ACC112 (cell line): ENCODE data around the gene TNFRSF21.

Experiments
- H2AFZ ChIP-seq: fragments of 200-600 bp; sonication (generic); one replicate; pipeline ENCODE4 v1.6.0; 2017; ENCODE audit warnings: antibody characterized with exemption, low read length; ENCODE audit not compliant: unreplicated experiment
- H3K27ac ChIP-seq: fragments of 200-600 bp; sonication (generic); 2 replicates; pipeline ENCODE4 v1.5.1; 2014; ENCODE audit warnings: low read depth, mild to moderate bottlenecking, antibody characterized with exemption, low read length, moderate library complexity
- H3K27me3 ChIP-seq: fragments of 200-600 bp; sonication (generic); 2 replicates; pipeline ENCODE4 v1.6.1; 2014; ENCODE audit warnings: mild to moderate bottlenecking, antibody characterized with exemption, low read length, moderate library complexity, mixed read lengths; ENCODE audit not compliant: insufficient read depth
- H3K36me3 ChIP-seq: fragments of 200-600 bp; sonication (generic); 2 replicates; pipeline ENCODE4 v1.6.1; 2016; ENCODE audit warnings: mild to moderate bottlenecking, antibody characterized with exemption, low read length, moderate library complexity, mixed read lengths; ENCODE audit not compliant: insufficient read depth
- H3K4me1 ChIP-seq: fragments of 200-600 bp; sonication (generic); one replicate; pipeline ENCODE4 v1.6.1; 2016; ENCODE audit warnings: low read length, mixed read lengths; ENCODE audit not compliant: insufficient read depth, unreplicated experiment, control insufficient read depth
- H3K4me3 ChIP-seq: fragments of 200-600 bp; sonication (generic); 2 replicates; pipeline ENCODE4 v1.5.1; 2014; ENCODE audit warnings: mild to moderate bottlenecking, low read depth, low read length
- H3K79me2 ChIP-seq: fragments of 200-600 bp; sonication (generic); one replicate; pipeline ENCODE4 v1.6.0; 2016; ENCODE audit warnings: low read length; ENCODE audit not compliant: control insufficient read depth, unreplicated experiment, insufficient read depth

The TNFRSF21 gene

GRCh38 chr6:47256361-47256760 is 53.3 kb downstream of the TNFRSF21 start:
- Histone ChIP-seq H3K27ac (no peak overlapping the region), H2AFZ (no peak overlapping the region), H3K79me2 (no peaks in the 10 kb centered on the region), H3K4me3 (no peak overlapping the region), H3K36me3 (peaks cover 10% of the 10 kb centered on the region; the same call in 1 of the 2 replicates), H3K4me1 (no peaks in the 10 kb centered on the region), H3K27me3 (no peaks in the 10 kb centered on the region)

- H3K27me3 ChIP-seq = no peaks in the 10 kb centered on the region
- no peak overlapping the region for H2AFZ ChIP-seq
- H3K4me3 ChIP-seq = no peak overlapping the region
- no peaks in the 10 kb centered on the region for H3K4me1 ChIP-seq
- no peak overlapping the region for H3K27ac ChIP-seq
- H3K79me2 ChIP-seq = no peaks in the 10 kb centered on the region
- H3K36me3 ChIP-seq = peaks cover 10% of the 10 kb centered on the region; the same call in 1 of the 2 replicates
These were observed 54.8 kb downstream of the TNFRSF21 start for GRCh38 chr6:47254906-47255305.

GRCh38 chr6:47254051-47254450 is 55.7 kb downstream of the TNFRSF21 start:
- Histone ChIP-seq H3K36me3 (peaks cover 10% of the 10 kb centered on the region; the same call in 1 of the 2 replicates), H3K79me2 (no peaks in the 10 kb centered on the region)

GRCh38 chr6:47253136-47253535 is 56.6 kb downstream of the TNFRSF21 start:
- no peak overlapping the region for H3K4me3 ChIP-seq
- H3K36me3 ChIP-seq = peaks cover 10% of the 10 kb centered on the region; the same call in 1 of the 2 replicates
- no peak overlapping the region for H3K27ac ChIP-seq

More at GRCh38 chr6:47254051-47254450, 55.7 kb downstream of the TNFRSF21 start:
- H3K27ac ChIP-seq = no peak overlapping the region
- H3K27me3 ChIP-seq = no peaks in the 10 kb centered on the region
- no peak overlapping the region for H3K4me3 ChIP-seq
- no peak overlapping the region for H2AFZ ChIP-seq
- H3K4me1 ChIP-seq = no peaks in the 10 kb centered on the region

GRCh38 chr6:47252633-47253032 is 57.1 kb downstream of the TNFRSF21 start:
- H3K4me1 ChIP-seq = no peaks in the 10 kb centered on the region
- H3K79me2 ChIP-seq = no peaks in the 10 kb centered on the region
- no peak overlapping the region for H3K4me3 ChIP-seq
- peaks cover 10% of the 10 kb centered on the region; the same call in 1 of the 2 replicates for H3K36me3 ChIP-seq
- no peak overlapping the region for H3K27ac ChIP-seq
- no peaks in the 10 kb centered on the region for H3K27me3 ChIP-seq
- H2AFZ ChIP-seq = no peak overlapping the region

More at GRCh38 chr6:47253136-47253535, 56.6 kb downstream of the TNFRSF21 start:
- Histone ChIP-seq H3K4me1 (no peaks in the 10 kb centered on the region), H3K27me3 (no peaks in the 10 kb centered on the region), H2AFZ (no peak overlapping the region), H3K79me2 (no peaks in the 10 kb centered on the region)

GRCh38 chr6:47251396-47251795 is 58.3 kb downstream of the TNFRSF21 start:
- Histone ChIP-seq H2AFZ (no peak overlapping the region), H3K27me3 (no peaks in the 10 kb centered on the region), H3K27ac (no peak overlapping the region), H3K4me1 (peaks cover 10% of the 10 kb centered on the region), H3K79me2 (no peaks in the 10 kb centered on the region), H3K4me3 (no peak overlapping the region), H3K36me3 (peaks cover 7% of the 10 kb centered on the region; the same call in 1 of the 2 replicates)

- H3K36me3 ChIP-seq = peaks cover 7% of the 10 kb centered on the region; the same call in 1 of the 2 replicates
- H3K4me3 ChIP-seq = no peak overlapping the region
- H3K27ac ChIP-seq = no peak overlapping the region
These were observed 59.4 kb downstream of the TNFRSF21 start for GRCh38 chr6:47250302-47250701.

GRCh38 chr6:47248446-47248845 is 61.3 kb downstream of the TNFRSF21 start:
- peaks cover 5% of the 10 kb centered on the region; the same call in 1 of the 2 replicates for H3K36me3 ChIP-seq
- H3K27me3 ChIP-seq = no peaks in the 10 kb centered on the region
- no peak overlapping the region for H3K4me3 ChIP-seq
- no peak overlapping the region for H2AFZ ChIP-seq
- no peaks in the 10 kb centered on the region for H3K79me2 ChIP-seq
- no peak overlapping the region for H3K27ac ChIP-seq
- H3K4me1 ChIP-seq = peaks cover 10% of the 10 kb centered on the region

More at GRCh38 chr6:47250302-47250701, 59.4 kb downstream of the TNFRSF21 start:
- Histone ChIP-seq H3K27me3 (no peaks in the 10 kb centered on the region), H3K79me2 (no peaks in the 10 kb centered on the region), H3K4me1 (peaks cover 10% of the 10 kb centered on the region), H2AFZ (no peak overlapping the region)

- Histone ChIP-seq H3K4me1 (peaks cover 16% of the 10 kb centered on the region), H3K36me3 (no peaks in the 10 kb centered on the region), H3K4me3 (no peak overlapping the region), H2AFZ (no peak overlapping the region), H3K27ac (no peak overlapping the region), H3K27me3 (no peaks in the 10 kb centered on the region), H3K79me2 (no peaks in the 10 kb centered on the region)
These were observed 62.4 kb downstream of the TNFRSF21 start for GRCh38 chr6:47247227-47247797.

- Histone ChIP-seq H3K4me3 (no peak overlapping the region), H3K27ac (no peak overlapping the region), H3K36me3 (no peaks in the 10 kb centered on the region), H2AFZ (no peak overlapping the region), H3K4me1 (peaks cover 22% of the 10 kb centered on the region), H3K27me3 (no peaks in the 10 kb centered on the region), H3K79me2 (no peaks in the 10 kb centered on the region)
These were observed 63.2 kb downstream of the TNFRSF21 start for GRCh38 chr6:47246551-47246950.

- Histone ChIP-seq H3K4me3 (no peak overlapping the region), H2AFZ (no peak overlapping the region), H3K79me2 (no peaks in the 10 kb centered on the region), H3K27ac (no peak overlapping the region), H3K4me1 (peaks cover 22% of the 10 kb centered on the region), H3K27me3 (no peaks in the 10 kb centered on the region), H3K36me3 (no peaks in the 10 kb centered on the region)
These were observed 63.8 kb downstream of the TNFRSF21 start for GRCh38 chr6:47245745-47246371.
